GM12875 (cell line): ENCODE results near the gene ERGIC1.
A peak's percentile ranks its signal among the peaks of the same experiment; 100 is the strongest.

Experiments used
- H3K4me3 ChIP-seq: one replicate; pipeline ENCODE4 v1.5.1; 2011; ENCODE audit warnings: low read depth, low read length, control low read depth
- TF ChIP-seq, protein P1 (sequence below): IDR thresholded peaks from 2 replicates; pipeline ENCODE4 v1.5.1; 2011; ENCODE audit warnings: low read depth, mild to moderate bottlenecking, control low read depth, inconsistent platforms, low read length, moderate library complexity, borderline replicate concordance; ENCODE audit not compliant: insufficient read depth

The ERGIC1 gene

DNA sequence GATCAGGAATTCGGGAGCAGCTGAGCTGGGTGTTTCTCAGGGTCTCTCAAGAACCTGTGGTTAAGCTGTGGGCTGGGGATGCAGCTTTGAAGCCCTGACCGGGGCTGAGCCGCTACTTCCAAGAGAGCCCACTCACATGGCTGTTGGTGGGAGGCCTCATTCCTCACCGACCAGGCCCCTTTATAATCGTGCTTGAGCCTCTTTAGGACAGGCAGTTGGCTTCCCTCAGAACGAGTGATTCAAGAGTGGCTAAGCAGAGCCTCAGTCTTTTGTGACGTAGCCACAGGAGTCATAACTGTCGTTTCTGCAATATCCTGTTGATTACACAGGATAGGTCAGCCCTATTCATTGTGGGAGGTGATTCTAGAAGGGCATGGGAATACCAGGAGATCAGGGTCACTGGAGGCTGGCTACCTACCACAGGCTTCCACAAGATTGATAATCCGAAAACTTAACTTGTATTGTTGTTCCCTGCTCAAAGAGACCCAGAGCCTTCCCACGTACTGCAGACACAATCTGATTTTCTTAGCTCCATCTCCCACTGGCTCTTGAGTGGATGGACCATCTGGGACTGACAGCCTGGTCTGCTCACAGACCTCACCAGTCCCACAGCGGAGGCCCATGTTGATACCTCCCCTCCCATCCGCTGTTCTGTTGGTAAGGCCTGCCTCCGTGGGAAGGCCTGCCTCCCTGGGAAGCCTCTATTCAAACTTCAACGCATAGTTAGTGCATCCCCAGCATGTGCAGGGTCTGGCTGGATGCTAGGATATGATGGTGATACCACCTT lies 3.0 kb upstream of the ERGIC1 start:
- TF ChIP-seq, protein P1, sequence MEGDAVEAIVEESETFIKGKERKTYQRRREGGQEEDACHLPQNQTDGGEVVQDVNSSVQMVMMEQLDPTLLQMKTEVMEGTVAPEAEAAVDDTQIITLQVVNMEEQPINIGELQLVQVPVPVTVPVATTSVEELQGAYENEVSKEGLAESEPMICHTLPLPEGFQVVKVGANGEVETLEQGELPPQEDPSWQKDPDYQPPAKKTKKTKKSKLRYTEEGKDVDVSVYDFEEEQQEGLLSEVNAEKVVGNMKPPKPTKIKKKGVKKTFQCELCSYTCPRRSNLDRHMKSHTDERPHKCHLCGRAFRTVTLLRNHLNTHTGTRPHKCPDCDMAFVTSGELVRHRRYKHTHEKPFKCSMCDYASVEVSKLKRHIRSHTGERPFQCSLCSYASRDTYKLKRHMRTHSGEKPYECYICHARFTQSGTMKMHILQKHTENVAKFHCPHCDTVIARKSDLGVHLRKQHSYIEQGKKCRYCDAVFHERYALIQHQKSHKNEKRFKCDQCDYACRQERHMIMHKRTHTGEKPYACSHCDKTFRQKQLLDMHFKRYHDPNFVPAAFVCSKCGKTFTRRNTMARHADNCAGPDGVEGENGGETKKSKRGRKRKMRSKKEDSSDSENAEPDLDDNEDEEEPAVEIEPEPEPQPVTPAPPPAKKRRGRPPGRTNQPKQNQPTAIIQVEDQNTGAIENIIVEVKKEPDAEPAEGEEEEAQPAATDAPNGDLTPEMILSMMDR, result no peak

DNA sequence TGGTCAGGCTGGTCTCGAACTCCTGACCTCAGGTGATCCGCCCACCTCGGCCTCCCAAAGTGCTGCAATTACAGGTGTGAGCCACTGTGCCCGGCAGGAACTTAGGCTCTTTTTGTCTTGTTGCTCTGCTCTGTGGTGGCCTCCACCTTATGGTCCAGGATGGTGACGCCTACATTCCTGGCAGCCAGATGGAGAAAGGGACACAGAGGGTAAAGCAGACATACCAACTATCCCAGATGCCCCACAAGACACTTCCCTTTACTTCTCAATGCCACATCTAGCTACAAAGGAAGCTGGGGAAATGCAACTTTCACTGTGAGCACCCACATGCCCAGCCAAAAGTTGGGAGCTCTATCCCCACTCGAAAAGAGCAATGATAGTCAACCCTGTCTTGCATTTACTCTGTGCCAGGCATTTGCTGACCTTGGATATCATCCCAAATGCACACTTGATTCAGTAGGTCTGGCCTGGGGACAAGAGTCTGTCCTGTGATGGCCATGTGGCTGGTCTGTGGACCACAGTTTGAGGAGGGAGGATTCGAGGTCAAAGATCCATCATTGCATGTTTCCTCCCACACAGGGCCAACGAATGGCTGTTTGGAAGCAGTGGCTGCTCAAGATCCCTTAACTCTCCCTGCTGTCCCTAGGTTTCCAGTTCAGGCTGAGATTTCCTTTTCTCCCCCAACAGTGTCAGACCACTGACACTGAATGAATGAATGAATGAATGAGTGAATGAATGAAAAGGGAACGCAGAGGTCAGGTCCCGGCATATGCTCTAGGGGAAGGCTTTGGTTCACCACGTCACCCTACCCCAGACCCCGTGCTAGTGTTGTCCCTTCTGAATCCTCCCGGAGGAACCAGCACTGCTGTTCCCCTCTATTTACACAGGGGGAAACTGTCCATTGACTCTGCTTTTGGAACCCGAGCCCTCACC lies 1.4 kb upstream of the ERGIC1 start:
- TF ChIP-seq, protein P1, result no peak
- no peak overlapping the region for H3K4me3 ChIP-seq

More for the DNA sequence above, 3.0 kb upstream of the ERGIC1 start:
- no peak overlapping the region for H3K4me3 ChIP-seq

DNA sequence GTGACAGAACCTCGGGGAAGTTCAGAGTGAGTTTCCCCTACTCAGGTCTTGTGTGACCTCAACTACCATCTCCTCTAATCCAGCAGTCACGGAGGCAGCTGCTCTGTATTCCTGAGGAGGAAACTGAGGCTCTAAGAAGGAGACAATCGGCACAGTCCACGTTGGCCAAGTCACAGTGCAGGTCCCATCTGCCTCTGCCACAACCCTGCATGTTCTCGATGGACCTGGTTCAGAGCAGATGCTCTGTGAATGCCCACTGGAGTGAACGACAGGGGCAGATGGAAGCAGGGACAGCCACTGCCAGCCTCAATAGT lies 722 bp upstream of the ERGIC1 start:
- TF ChIP-seq, protein P1, result no peak

DNA sequence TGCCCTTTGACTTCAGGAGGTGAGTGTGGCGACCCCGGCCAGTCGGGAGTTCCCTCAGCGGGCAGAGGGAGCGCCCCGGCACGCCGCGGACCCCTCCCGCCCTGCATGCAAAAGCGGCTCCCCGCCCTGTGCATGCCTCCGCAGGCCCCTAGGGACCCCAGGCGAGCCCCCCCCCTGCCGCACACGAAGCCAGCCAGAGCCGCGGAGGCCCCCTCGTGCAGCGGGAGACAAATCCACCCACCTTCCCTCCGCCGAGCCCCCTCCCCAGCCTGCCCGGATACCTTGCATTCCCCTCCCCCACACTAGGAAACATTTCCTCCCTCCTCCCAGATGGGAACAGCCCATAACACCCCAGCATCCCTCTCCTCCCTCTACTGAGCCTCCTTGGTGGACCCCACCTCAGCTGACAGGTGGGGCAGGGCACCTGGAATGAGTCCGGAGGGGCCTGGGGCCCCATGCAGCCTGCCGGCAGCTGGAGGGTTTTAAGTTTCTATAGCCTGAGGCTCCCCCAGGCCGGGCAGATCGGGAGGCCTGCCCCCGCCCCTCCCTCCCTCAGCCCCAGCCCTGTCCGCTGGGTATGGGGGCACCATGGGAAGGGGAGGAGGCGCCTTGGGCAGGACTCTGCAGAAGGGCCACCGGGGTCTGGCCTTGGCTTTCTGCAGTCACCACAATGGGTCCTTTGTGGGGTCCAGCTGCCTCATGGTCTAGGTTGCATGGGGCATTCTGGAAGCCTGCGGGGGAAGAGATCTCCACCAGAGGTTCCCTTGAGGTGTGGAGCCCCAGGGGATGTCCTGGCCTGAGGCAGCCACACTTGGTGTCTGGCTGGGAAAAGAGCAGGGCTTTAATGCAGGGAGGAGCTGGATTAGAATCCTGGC lies 601 bp downstream of the ERGIC1 start:
- TF ChIP-seq, protein P1, result 0 out of 2 replicates have a peak, but pooled peaks have one; percentile 14
- H3K4me3 ChIP-seq, result peak overlapping the region; percentile 76

More for the DNA sequence above, 722 bp upstream of the ERGIC1 start:
- H3K4me3 ChIP-seq, result peak overlapping the region; percentile 76

DNA sequence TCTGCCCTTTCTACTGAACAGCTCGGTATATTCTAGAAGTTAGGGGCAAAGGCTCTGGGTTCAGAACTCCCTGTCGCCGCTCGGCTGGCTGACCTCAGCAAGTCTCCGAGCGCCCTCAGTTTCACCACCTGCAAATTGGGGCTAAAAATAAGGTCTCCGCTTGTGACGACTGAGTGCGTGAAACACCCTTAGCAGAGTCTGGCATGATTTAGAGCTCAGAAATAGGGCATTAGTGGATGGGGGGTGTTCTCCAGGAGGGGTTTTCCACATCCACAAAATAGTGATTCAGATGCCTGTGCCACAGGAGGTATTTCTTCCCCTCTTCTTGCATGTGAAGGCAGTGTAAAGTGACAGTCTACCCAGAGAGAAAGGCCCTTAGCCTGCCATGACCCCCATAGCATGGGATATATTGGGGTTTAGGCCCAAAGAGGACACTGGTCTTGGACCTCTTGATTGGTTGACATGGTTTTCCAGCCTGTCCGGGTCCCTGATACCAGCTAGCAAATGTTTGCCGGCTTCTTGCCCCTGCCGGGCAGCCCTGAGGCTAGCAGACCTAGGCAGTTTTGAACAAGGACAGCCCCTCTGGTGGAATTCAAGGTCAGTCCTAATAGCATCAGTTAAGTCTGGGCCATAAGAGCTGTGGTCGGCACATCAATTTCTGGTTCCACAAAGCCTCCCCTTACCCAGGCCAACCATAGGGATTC lies 1.4 kb downstream of the ERGIC1 start:
- TF ChIP-seq, protein P1, result no peak
- peak overlapping the region; percentile 76 for H3K4me3 ChIP-seq

DNA sequence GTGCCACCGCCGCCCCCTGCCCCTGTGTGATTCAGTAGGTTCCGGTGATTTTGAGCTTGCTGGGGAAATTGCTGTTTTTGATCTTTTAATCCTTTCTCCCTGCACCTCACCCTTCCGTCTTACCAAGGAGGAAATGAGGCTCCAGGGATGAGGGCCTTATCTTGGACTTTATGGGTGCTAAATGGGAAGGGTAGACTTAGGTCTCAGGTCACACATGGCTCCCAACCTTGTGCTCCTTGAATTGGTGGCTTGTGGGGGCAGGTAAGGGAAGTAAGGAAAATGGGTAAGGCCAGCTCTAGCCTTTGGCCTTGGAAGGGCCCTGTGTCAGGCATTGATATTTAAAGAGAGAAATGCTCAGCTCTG lies 1.9 kb downstream of the ERGIC1 start:
- H3K4me3 ChIP-seq, result peak overlapping the region; percentile 76
- TF ChIP-seq, protein P1, result no peak
